GM15510 (cell line): Measurements from ENCODE around the gene XXYLT1.

ENCODE experiments used
- POLR2A ChIP-seq: IDR thresholded peaks from 3 replicates; pipeline ENCODE4 v1.6.1; 2011; ENCODE audit warnings: borderline replicate concordance; ENCODE audit not compliant: insufficient read length; ENCODE audit errors: extremely low read depth

The XXYLT1 gene

DNA sequence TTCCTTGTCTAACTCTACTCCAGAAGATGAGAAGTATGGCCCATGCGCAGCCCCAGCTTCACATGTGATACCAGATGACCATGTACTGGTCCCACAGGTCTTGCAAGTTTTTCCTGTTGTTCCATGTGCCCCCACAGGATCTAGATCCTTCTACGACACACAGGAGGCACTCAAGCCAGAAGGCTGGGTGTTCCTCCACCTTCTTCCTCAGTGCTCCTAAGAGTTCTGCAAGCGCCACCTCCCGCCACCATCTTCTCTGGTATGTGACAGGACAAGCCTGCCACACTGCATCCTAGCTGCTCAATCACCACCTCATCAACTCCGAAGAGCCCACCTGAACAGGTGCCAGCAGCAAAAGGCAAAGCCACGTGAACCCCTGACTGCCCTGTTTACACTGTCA, 43.1 kb downstream of the XXYLT1 start:
- TF ChIP-seq POLR2A = no peak

DNA sequence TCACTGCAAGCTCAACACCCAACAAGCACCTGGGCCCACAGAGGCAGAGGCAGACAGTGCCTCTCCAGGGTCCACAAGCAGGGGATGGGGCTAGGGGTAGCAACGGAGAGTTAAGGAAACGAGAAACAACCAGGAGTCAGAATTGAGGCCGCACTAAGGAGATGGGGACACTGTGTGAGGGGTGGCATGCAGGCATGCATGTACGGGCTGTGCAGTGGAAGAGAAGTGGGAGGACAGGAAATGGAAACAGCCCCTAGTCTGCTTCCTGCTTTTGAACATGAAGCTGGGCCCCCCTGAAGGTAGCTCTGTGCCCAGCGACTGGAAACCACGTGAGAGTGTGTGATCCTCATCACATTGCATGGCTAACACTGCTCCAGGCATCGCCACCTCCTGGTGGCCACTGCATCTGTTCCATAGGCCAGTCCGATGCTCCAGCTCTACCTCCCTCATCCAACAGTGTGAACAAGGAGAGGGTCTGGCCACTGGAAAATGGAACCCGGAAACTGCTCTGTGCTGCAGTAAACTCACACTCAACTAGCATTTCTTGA, 44.0 kb downstream of the XXYLT1 start:
- no peak for TF ChIP-seq POLR2A

DNA sequence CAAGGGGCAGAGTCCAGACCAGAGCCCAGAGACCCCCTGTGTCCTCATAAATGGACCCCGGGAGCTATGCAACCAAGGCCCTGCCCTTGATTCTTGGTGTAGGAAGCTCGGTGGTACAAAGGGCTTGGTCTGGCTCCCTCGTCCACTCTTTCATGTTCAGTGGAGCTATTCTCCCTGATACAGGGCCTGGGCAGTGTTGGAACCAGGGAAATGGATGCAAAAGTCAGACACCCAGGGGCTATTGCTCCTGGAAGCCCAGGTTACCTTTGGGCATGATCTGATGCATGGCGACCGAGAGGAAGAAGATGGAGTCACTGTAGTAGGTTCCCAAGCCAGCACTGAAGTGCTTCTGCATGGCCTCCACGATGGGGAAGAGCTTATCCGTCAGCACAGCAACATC, 44.5 kb downstream of the XXYLT1 start:
- no peak for TF ChIP-seq POLR2A

DNA sequence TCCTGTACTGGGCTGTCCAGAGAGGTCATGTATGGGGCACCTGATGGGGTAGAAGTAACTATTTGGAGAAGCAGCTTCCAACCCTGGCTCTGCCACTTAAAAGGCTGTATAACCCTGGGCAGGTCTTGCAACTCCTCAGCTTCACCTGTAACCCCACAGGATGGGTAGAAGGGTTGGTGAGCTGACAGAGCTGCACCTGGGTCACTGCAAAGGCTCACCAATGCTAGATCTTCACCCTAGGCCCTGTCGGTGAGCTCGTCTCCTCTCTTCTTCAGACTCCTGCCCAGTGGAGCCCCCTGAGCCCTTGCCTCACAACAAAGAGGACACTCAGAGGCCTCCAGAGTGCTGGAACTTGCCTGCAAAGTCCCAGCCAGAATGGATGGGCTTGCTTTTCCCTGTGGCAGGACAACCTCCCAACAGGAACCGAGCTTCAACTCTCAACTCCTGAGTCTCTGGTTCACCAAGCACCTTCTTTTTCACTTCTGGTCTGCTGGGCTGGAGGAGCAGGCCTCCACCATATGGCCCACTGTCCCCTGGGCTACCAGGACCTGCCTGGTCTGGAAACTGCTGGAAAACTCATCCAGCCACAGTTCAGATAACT, 45.9 kb downstream of the XXYLT1 start:
- TF ChIP-seq POLR2A = no peak

DNA sequence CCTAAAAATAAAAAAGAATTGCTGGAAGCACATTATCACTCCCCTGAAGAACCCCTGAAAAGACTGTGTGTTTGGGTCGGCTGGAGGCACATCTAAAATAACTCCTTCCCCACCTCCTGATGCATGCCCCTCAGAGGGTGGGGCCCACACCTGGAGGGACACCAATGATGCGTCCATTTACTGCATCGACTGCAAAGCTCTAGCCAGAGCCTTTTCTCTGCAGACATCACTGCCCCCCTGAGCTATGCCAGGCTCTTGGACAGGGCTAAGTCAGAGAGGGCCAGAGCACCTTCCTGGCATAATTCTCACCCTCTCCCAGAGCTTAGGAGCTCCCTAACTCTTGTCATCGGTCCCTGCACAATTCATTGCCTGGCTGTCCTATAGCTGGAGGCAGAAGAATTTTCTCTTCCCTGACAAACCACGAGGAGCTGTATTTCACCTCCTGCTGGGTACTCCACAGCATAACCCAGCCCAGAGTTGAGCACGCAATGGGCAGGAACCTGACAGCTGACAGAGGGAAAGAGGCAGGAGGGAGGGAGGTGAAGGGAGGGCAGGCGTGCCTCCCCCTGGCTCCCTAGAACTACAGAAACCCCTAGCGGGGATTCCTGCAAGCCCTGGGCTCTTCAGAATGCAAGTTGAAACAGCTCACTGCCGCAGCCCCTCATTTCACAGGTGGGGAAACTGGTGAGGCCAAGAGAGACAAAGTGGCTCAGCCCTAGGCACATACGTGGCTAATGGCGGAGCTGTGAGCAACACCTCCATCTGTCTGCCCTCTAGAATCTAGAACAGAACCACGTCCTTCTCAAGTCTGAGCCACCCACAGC, 46.6 kb downstream of the XXYLT1 start:
- no peak for TF ChIP-seq POLR2A

DNA sequence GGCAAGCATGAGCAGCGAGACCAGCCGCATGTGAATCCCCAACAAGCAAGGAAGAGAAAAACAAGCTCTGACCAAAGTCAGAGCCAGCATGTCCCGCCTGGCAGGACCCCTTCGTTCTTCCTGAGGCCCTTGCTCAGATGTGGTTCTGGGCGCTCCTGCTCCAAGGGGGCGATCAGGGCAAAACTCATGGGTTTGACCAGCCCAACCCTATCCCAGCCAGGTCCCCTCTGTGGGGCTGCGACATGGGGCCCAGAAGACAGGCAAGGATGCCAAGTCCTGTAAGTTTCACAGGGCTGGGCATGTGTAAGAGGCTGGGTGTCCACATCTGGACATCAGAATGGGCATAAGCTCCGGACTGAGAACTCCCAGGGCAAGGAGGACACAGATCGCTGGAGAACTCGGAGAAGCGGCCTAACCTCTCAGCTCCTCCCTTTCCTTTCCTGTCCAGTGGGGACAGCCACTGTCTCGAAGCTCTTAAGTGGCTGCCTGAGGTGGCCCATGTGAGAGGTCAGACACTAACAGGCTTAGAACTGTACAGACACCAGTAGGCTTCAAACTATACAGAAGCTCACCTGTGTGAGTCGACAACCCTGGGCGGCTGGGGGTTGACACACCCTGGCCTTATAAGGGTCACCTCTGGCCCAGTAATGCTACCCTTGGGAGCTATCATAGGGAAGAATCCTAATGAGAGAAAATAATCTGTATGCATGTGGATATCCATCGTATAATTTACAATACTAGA, 48.9 kb downstream of the XXYLT1 start:
- TF ChIP-seq POLR2A = no peak

DNA sequence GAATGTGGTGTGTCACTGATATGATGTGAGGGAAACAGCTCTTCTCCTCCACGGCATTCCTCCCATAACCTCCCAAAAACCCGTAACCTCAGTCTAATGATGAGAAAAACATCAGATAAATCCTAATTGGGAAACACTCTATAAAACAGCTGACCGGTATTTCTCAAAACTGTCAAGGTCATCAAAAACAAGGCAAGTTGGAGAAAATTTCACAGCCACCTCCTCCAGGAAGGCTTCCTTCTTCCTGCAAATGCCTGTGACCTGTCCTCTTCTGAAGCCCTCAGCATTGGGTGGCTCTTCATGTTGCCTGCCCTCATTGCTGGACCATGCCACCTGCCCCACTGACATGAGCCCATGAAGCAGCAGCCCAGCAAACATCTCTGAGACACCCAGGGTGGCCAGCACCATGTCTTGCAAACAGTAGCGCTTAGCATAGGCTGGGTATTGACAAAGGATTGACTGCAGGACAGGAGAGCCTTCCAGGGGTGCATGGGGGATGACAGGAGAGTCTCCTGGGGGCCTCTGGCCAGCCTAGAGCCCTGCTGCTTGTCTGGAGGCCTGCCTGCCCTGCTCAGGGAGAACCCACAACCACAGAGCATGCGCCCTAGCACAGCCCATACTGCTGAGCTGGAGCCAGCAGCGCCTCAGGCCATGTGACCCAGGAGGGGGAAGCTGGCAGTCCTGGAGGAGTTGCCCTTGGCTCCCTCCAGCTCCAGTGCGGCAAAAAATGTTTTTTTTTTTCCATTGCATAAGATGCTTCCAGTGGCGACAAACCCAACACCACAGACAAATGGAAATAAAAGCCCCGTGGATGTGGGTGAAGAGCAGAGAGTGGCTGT, 49.7 kb downstream of the XXYLT1 start:
- no peak for TF ChIP-seq POLR2A

DNA sequence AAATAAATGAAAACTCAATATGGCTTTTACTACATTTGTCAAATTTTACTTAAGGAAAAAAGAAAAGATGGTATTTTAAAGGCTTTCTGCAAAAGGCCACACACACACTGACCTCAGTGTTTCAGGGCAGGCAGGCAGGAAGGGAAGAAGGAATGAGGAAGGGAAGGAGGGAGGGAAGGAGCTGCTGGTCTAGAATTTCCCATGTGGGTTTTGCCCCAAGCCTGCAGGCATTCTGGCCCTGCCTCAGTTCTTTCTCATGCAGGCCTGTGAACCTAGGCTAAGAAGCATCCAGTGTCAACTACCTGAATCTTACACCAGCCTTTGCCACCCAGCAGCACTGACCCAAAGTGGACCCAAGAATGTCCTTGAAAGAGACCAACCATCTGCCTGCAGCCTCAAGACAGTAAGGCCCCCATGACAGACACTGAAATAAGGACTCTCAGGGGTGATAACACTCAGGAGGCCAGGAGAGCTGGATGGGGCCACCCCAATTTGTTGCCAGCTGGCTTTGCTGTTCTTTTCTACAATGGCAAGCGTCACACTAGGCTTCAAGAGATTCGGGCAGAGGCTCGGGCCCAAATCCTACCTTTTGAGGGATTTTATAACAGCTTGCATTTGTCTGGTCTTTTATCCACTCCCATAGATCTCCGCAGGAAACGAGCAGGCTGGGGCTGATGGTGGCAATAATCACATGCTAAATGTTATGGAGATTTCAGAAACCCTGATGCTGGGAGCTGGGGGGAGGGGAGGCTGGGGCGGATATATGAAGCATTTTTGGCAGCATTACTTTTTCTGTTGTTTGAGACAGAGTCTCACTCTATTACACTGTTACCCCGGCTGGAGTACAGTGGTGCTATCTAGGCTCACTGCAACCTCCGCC, 51.4 kb downstream of the XXYLT1 start:
- no peak for TF ChIP-seq POLR2A

DNA sequence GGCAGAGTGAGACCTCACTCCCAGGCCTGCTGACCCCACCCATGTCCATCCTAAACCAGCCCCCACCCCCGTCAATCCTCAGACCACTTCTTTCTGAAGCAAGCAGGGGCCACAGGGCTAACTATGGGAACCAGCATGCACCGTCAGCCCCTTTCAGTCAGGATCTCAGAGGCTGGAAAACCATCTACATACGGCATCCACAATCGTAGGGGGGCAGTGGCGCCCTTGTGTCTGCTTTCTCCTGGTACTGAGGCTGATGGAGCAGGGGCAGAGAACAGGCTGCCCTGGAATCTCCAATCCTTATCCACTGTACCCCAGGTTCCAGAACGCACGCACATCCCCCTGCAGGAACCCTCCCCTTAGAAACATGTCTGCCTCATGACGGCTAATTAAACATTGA, 56.6 kb downstream of the XXYLT1 start:
- no peak for TF ChIP-seq POLR2A

DNA sequence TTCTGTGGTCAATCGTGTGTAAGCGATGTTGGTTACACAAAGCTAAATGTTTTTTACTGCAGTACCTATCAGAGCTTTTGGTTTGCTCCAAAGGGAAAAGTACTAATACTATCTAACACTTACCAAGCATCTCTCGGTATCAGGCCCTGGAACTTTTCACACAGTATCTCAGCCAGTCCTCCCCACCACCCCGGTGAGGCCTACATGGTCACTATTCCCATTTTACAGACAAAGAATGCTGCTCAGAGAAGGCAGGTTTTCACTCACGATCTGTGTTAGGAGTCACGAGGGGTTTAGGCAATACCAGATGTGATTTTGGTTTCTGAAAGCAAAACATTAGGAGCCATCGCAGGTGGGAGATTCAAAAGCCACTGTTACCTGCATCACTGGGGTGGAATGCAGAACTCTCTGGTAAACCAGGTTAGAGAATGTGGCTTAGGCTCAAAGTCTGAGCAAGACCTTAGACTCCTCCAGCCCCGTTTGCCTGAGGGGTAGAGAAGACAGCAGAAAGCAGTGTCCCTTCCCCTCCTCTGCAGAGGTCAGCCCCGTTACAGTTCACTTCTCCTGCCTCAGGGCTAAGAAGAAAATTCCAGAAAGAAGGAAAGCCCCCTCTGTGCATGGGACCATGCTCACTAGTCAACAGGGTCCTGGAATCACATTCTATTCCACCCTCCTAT, 57.2 kb downstream of the XXYLT1 start:
- TF ChIP-seq POLR2A = no peak

DNA sequence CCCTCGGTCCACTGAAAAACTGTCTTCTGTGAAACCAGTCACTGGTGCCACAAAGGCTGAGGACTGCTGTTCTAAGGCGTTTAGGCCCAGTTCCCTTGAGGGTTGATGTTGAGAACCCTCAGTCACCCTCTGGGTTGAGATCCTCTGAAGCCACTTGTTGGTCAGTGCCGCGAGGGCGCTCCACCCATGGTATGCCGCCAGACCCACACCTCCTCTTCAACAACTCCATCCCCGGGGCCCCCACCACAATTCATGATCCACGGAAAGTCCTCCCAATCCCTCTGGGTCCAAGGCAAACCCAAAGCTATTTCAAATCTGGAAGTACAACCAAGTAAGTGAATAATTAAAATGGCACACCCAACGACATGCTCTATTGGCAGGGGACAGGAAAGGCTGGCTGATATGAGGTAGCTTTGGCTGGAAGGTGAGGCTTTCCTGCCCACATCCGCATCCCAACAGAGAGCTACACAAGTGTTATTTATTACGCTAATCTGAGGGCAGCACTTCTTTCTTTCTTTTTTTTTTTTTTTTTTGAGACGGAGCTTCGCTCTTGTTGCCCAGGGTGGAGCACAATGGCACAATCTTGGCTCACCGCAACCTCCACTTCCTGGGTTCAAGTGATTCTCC, 58.1 kb downstream of the XXYLT1 start:
- no peak for TF ChIP-seq POLR2A

DNA sequence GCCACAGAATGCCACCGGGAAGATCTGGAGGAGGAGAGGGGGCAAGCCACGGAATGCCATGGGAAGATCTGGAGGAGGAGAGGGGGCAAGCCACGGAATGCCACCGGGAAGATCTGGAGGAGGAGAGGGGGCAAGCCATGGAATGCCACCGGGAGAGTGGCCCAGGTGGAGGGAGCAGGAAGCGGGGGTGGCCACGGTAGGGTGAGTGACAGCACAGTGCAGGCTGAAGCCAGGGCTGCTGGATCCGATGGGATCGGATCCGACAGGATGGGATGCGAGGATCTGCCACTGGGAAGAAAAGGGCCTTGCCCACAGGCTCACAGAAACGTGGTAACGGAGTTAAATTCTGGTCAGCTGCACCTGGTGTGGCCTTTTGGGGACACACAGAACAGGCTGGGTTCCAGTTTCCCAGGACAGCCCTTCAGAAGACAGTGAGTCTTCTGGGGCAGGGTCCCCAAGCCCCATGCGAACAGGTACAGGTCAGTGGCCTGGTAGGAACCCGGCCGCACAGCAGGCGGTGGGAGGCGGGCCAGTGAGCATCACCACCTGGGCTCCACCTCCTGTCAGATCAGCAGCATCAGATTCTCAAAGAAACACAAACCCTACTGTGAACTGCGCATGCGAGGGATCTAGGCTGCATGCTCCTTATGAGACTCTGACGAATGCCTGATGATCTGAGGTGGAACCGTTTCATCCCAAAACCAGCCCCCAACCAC, 58.8 kb downstream of the XXYLT1 start:
- no peak for TF ChIP-seq POLR2A
